Ishikawa (cell line): Measurements from ENCODE around the gene PIM2.

Experiments
- CREB1 ChIP-seq: IDR thresholded peaks from 2 replicates; pipeline ENCODE4 v1.6.1; 2012; ENCODE audit warnings: low read depth
- EGR1 ChIP-seq: IDR thresholded peaks from 2 replicates; pipeline ENCODE4 v1.6.1; 2012
- EP300 ChIP-seq: IDR thresholded peaks from 2 replicates; pipeline ENCODE4 v1.6.1; 2012; ENCODE audit warnings: borderline replicate concordance
- FOXM1 ChIP-seq: IDR thresholded peaks from 2 replicates; pipeline ENCODE4 v1.6.1; 2012; ENCODE audit warnings: low read depth, borderline replicate concordance
- RAD21 ChIP-seq: IDR thresholded peaks from 2 replicates; pipeline ENCODE4 v1.6.1; 2012; ENCODE audit warnings: low read depth
- TAF1 ChIP-seq: IDR thresholded peaks from 2 replicates; pipeline ENCODE4 v1.6.1; 2012; ENCODE audit warnings: low read depth, mild to moderate bottlenecking
- TCF12 ChIP-seq: IDR thresholded peaks from 2 replicates; pipeline ENCODE4 v1.6.1; 2012; ENCODE audit warnings: low read depth
- TEAD4 ChIP-seq: IDR thresholded peaks from 2 replicates; pipeline ENCODE4 v1.6.1; 2012
- YY1 ChIP-seq: IDR thresholded peaks from 2 replicates; pipeline ENCODE4 v1.6.1; 2012; ENCODE audit warnings: low read depth
- ZBTB7A ChIP-seq: IDR thresholded peaks from 2 replicates; pipeline ENCODE4 v1.6.1; 2012; ENCODE audit warnings: low read depth
- TF ChIP-seq, protein P1 (sequence below): IDR thresholded peaks from 2 replicates; pipeline ENCODE4 v1.6.1; 2012; ENCODE audit warnings: low read depth, mild to moderate bottlenecking
- TF ChIP-seq, protein P2 (sequence below): IDR thresholded peaks from 2 replicates; pipeline ENCODE4 v1.6.1; 2012
- TF ChIP-seq, protein P3 (sequence below): IDR thresholded peaks from 2 replicates; pipeline ENCODE4 v1.6.1; 2012

DNA sequence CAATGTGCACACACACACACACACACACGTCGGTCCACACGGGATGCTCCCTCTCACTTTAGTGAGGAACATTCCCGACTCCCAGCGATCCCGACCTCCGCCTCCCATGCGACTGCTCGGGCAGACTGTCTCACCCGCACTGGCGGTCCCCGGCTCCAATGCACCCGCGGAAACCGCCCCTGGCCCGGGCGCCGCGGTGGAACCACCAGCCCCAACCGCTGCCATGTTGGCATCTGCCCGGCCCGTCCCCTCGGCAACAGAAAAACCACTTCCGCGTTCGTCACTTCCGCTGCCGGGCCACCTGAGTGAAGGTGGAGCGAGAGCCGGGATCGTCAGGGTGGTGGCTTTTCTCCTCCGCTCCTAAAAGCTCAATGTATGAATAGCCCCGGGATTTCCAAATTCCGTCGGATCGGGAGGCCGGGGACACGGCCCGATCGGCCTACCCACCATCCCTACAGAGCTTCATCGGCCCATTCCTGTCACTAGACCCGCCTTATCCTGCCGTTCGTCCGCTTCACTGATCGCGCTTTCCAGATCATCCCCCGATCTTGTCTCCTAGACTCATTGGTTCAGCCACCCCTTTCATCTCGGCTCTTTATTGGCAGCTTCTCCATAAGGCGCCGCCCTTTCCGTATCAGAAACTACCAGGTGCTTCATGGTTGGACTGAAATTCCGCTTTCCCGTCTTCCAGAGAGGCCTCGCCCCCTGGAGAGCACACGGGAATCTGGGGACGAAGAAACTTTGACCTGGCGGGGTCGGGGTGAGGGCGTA is 7.2 kb downstream of the PIM2 start, which contains the start of gene SLC35A2:
- TF ChIP-seq RAD21 (no peak), YY1 (peak; percentile 88), EP300 (no peak), ZBTB7A (no peak), TAF1 (peak; percentile 64), FOXM1 (no peak), TEAD4 (no peak), EGR1 (no peak), TCF12 (no peak), CREB1 (peak; percentile 71; the same call in 1 of the 2 replicates)
- TF ChIP-seq, protein P1, sequence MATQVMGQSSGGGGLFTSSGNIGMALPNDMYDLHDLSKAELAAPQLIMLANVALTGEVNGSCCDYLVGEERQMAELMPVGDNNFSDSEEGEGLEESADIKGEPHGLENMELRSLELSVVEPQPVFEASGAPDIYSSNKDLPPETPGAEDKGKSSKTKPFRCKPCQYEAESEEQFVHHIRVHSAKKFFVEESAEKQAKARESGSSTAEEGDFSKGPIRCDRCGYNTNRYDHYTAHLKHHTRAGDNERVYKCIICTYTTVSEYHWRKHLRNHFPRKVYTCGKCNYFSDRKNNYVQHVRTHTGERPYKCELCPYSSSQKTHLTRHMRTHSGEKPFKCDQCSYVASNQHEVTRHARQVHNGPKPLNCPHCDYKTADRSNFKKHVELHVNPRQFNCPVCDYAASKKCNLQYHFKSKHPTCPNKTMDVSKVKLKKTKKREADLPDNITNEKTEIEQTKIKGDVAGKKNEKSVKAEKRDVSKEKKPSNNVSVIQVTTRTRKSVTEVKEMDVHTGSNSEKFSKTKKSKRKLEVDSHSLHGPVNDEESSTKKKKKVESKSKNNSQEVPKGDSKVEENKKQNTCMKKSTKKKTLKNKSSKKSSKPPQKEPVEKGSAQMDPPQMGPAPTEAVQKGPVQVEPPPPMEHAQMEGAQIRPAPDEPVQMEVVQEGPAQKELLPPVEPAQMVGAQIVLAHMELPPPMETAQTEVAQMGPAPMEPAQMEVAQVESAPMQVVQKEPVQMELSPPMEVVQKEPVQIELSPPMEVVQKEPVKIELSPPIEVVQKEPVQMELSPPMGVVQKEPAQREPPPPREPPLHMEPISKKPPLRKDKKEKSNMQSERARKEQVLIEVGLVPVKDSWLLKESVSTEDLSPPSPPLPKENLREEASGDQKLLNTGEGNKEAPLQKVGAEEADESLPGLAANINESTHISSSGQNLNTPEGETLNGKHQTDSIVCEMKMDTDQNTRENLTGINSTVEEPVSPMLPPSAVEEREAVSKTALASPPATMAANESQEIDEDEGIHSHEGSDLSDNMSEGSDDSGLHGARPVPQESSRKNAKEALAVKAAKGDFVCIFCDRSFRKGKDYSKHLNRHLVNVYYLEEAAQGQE, result no peak
- TF ChIP-seq, protein P2, sequence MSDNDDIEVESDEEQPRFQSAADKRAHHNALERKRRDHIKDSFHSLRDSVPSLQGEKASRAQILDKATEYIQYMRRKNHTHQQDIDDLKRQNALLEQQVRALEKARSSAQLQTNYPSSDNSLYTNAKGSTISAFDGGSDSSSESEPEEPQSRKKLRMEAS, result peak; percentile 16
- TF ChIP-seq, protein P3, sequence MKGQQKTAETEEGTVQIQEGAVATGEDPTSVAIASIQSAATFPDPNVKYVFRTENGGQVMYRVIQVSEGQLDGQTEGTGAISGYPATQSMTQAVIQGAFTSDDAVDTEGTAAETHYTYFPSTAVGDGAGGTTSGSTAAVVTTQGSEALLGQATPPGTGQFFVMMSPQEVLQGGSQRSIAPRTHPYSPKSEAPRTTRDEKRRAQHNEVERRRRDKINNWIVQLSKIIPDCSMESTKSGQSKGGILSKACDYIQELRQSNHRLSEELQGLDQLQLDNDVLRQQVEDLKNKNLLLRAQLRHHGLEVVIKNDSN, result peak; percentile 53
